GM18907 (cell line): ENCODE results near the gene ZNF410.
"Not testable (repeated sequence)": the region's sequence is repeated elsewhere in the genome, so short reads cannot be mapped to it uniquely, and the experiment has no call there.

Experiments
- ATAC-seq: cut with Tn5 transposase; IDR thresholded peaks from one replicate; pipeline ENCODE4 v1.9.1; 2021; ENCODE audit warnings: mild to moderate bottlenecking, moderate library complexity; ENCODE audit not compliant: unreplicated experiment

The ZNF410 gene

GRCh38 chr14:73884438-73885190 is 2.0 kb upstream of the ZNF410 start:
- no peak for ATAC-seq

GRCh38 chr14:73887318-73887616 is 608 bp downstream of the ZNF410 start:
- no peak for ATAC-seq

DNA sequence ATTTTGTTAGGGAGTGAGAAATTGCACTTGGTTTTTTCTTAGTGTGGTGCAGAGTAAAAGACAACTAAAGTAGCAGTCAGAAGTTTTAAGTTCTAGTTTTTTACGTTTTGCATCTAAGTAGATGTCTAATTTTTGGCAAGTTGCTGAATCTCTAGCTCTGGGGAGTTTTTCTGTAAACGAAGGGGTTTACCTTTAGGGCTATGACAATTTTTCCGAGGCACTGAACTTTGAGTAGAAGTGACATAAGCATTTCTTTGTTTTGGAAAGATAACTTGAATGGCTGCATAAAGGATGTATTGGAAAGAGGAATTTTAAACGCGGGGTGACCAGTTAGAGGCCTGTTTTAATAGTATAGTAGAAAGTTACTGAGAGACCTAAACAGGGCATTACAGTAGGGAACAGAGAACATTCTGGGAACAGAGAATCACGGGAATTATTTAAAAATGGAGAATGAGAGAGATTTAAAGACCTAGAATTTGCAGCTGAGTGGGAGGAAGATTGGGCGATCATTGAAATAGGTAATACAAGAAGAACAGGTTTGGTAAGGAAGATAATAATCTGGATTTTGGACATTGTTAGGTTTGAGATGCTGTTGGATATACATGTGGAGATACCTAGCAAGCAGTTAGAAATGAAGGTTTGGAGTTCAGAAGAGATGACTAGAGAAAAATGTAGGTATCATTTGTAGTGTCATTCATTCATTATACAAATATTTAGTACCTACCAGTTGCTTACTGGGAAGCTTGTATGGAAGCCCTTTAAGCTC is 1.2 kb downstream of the ZNF410 start:
- ATAC-seq: no peak

DNA sequence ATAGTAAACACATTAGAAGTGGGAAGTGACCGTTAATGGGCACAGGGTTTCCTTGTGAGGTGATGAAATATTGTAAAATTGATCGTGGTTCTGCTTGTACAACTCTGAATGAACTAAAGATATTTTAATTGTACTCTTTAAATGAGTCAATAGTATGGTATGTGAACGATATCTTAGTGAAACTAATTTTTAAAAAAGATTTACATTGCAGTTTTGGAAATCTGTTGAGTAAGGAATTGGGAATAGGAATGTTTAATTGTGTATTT is 1.7 kb downstream of the ZNF410 start:
- no peak for ATAC-seq

DNA sequence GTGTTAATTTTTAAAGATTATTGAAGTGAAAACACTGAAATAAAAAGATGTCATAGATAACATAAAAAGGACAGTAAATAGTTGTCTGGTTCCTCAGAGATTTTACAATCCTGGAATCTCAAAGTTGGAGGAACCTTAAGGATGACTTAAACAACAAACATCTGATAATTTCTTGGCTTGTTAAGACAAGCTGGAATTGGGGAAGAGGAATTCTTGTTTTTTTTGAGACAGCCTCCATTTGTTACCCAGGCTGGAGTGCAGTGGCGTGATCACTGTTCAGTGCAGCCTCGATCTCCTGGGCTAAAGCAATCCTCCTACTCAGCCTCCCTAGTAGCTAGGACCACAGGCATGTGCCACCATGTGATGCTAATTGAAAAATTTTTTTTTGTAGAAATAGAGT is 2.3 kb downstream of the ZNF410 start:
- no peak for ATAC-seq

GRCh38 chr14:73889376-73889775 is 2.7 kb downstream of the ZNF410 start:
- ATAC-seq: no peak

GRCh38 chr14:73894180-73894687 is 7.6 kb downstream of the ZNF410 start:
- not testable (repeated sequence) for ATAC-seq

GRCh38 chr14:73895939-73896338 is 9.3 kb downstream of the ZNF410 start:
- ATAC-seq: no peak

GRCh38 chr14:73896521-73896920 is 9.9 kb downstream of the ZNF410 start:
- ATAC-seq: no peak

- no peak for ATAC-seq
Observed at GRCh38 chr14:73903028-73903427, 16.4 kb downstream of the ZNF410 start.

- no peak for ATAC-seq
Observed at GRCh38 chr14:73909681-73910080, 23.0 kb downstream of the ZNF410 start.

DNA sequence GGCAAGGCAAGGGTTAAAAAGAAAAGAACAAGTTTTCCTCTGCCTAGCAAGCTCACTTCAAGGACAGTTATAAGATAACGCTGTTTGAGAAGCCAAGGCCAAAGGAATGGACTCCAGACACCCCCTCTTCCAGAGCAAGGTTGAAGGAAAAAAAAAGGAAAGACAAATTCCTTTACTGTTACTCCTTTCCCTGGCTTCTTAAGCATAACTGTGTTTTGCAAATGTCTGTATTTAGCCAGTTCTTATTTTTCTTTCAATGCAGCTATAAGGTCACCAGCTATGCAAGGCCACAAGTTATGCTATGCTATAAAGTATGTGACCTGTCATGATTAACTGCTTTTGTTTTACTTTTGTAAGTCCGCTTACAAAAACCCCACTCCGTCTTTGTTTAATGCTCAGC is 26.6 kb downstream of the ZNF410 start:
- no peak for ATAC-seq

DNA sequence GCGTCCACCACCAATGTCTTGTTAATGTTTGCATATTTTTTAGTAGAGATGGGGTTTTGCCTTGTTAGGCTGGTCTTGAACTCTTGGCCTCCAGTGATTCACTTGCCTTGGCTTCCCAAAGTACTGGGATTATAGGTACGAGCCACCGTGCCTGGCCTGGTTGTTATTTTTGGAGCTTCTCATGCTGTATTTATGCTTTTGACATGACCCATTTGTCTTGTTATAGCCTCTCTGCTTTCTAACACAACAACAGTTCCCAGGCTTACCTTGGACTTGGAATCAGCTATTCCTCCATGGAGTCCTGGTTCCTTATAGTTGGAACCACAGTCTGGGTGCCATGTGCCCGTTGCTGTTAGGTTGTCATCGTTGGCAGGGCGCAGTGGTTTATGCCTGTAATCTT is 29.7 kb downstream of the ZNF410 start:
- ATAC-seq: no peak

DNA sequence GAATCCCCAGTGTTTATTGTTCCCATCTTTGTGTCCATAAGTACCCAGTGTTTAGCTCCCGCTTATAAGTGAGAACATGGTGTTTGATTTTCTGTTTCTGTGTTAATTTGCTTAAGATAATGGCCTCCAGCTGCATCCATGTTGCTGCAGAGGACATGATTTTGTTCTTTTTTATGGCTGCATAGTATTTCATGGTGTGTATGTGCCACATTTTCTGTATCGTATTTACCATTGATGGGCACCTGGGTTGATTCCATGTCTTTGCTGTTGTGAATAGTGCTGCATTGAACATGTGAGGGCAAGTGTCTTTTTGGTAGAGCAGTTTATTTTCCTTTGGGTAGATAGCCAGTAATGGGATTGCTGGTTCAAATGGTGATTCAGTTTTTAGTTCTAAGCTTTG is 32.8 kb downstream of the ZNF410 start:
- ATAC-seq: not testable (repeated sequence)

DNA sequence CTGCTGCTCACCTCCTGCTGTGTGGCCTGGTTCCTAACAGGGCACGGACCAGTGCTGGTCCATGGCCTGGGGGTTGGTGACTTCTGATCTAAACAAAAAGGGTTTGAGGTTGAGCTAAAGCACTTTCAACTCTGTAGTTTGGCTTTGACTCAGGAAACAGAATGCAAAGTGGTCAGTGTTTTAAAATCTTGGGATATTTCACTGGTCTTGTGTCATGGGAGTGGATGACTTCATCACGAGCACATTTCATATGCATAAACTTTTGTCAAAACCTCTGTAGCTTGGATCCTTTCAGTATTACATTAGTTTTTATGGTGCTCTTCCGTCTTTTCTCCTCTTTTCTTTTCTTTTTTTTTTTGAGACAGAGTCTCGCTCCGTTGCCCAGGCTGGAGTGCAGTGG is 37.7 kb downstream of the ZNF410 start:
- no peak for ATAC-seq

DNA sequence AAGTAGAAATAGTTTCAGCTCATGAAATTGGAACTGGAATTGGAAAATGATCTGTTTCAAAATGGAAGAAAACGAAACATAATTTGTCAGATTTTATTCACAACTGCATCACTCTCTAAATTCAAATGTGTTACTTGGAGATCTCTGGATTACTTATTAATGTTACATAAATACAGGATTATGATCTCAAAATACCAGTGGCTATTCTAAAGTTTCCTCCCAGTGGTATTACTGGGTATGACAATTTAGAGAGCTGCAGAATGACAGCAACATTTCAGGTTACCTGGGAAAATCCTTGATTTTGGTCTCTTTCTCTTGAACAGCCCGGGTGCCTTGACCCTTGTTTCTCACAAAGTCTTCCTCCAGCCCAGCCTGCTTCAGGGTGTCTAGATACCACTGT is 49.0 kb downstream of the ZNF410 start:
- ATAC-seq: no peak

GRCh38 chr14:73936548-73936947 is 49.9 kb downstream of the ZNF410 start:
- no peak for ATAC-seq

- no peak for ATAC-seq
Observed at GRCh38 chr14:73937012-73937411, 50.4 kb downstream of the ZNF410 start.

DNA sequence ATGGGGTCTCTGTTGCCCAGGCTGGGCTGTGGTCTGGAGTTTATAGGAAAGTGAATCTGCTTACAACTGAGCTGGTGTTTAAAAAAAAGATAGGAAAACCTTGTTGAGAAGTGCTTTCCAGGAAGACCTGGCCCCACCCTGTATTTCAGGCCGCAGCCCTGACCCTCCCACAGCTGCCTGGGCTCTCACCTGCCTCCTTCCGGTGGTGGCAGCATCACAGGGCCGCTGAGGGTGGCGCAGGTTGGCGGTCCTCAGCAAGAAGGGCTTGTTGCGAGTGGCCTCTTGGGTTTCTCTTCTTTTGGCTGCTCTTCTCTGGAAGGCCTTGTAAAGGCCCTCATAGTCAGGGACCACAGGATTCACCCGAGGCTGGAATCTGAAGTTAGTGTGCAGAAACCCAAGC is 55.5 kb downstream of the ZNF410 start:
- ATAC-seq: no peak

DNA sequence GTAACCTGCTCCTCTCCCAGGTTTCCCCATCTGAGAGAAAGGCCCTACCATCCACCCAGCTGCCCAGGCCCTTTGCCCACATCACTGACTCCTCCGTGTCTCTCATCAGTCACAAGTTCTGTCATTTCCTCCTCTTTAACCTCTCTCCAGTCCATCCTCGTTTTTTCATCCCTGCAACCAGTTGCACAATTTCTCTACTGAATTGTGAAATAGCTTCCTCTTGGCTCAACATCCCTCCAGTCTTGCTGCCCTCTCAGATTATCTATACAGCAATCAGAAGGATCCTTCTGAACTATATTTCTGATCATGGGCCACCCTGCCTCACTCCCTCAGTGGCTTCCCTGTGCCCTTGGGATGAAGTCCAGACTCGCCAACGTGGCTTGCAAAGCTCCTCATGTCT is 56.4 kb downstream of the ZNF410 start:
- no peak for ATAC-seq

DNA sequence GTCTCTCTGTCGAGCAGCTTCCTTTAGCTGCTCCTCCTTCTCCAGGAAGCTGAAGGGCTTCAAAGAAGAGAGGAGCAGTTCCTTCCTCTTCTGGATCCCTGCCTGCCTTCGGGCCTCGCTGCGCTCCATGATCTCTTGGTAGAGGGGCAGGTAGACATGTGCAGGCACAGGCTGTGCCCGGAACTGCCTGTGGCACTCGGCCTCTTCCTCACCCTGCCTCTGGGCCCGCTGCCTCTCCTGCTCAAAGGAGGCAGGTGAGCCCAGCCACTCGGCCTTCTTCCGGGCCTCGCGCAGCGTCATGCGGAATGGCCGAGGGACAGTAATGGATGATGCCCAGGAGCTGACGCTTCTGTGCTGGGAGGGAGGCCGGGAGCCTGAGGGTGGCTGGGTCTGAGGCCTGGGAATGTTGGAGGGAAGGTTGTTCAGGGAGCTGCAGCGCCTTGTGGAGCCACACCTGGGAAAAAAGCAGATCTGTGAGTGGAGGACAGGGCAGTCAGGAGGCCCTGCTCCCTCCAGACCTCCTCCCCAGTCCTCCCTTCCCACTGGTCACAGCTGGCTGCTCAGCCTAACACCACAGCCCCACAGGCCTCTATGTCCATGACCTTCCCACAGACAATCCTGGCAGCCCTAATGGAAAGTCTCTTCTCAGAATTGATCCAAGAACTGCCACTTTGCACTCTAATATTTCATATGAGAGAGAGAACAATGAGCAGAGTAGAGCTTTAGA is 57.9 kb downstream of the ZNF410 start:
- no peak for ATAC-seq

- ATAC-seq: no peak
Observed at GRCh38 chr14:73945159-73945670, 58.6 kb downstream of the ZNF410 start.
